Thyroid gland (tissue), 4 donors: Measurements from ENCODE around the gene ELP5. TPM values are rescaled to one million over a fixed set of nuclear protein-coding genes. Genes with fewer than 3 reads are reported as not detected.

Experiments
- DNase-seq, 2 donors: peaks; one replicate each; pipeline ENCODE4 v3.0.0-alpha.2; 2019
- H3K27ac ChIP-seq, 3 donors: fragments of 200-600 bp; sonication (generic); 1 replicate in 2 of 3; 2 replicates in 1 of 3; pipeline ENCODE4 v1.5.1; 2016 to 2019; ENCODE audit warnings: mild to moderate bottlenecking in 1 of 3, moderate library complexity in 1 of 3
- H3K27me3 ChIP-seq: fragments of 200-600 bp; sonication (generic); one replicate; pipeline ENCODE4 v1.5.1; 2019
- H3K36me3 ChIP-seq, 2 donors: fragments of 200-600 bp; sonication (generic); one replicate each; pipeline ENCODE4 v1.5.1; 2016 to 2019
- H3K4me1 ChIP-seq, 2 donors: fragments of 200-600 bp; sonication (generic); one replicate each; pipeline ENCODE4 v1.5.1; 2017 to 2019
- H3K4me3 ChIP-seq, 3 donors: fragments of 200-600 bp; sonication (generic); replicated peaks in 1 of 3; 1 replicate in 2 of 3; 2 replicates in 1 of 3; pipeline ENCODE4 v1.5.1; 2016; ENCODE audit warnings: mild to moderate bottlenecking in 1 of 3
- H3K9me3 ChIP-seq: fragments of 200-600 bp; sonication (generic); one replicate; pipeline ENCODE4 v1.5.1; 2017
- CTCF ChIP-seq, 6 experiments: fragments of 200-600 bp in 3 of 6; fragments of 450-650 bp in 3 of 6; sonication (generic) in 3 of 6; IDR thresholded peaks; one replicate each; pipeline ENCODE4 v1.5.1; 2016 to 2019; ENCODE audit warnings: antibody characterized with exemption in 6 of 6, mild to moderate bottlenecking in 2 of 6, inconsistent platforms in 1 of 6, moderate library complexity in 1 of 6
- POLR2A ChIP-seq, 2 donors: fragments of 450-650 bp; IDR thresholded peaks; one replicate each; pipeline ENCODE4 v1.6.1; 2017; ENCODE audit warnings: antibody characterized with exemption in 2 of 2, mild to moderate bottlenecking in 2 of 2, moderate library complexity in 1 of 2
- WGBS, 2 donors: methylation state at CpG; one replicate each; pipeline ENCODE4 v1.1.5; 2017; 5-methylcytosine and 5-hydroxymethylcytosine counted together
- intact Hi-C: fragments of 100-400 bp; cut with DNase I; formaldehyde crosslinking; loops from one replicate; pipeline ENCODE4 v1.15.1; 2023
- total RNA-seq, 4 donors: library from RNA; depleted of rRNA; stranded (reverse); fragments of >200 nt; gene quantifications; one replicate each; pipeline ENCODE4 v1.2.3, GENCODE V29; 2016

The ELP5 gene
- total RNA-seq, 4 donors from 2014 or later = 27.4 to 49.0 (median 33.0) TPM

GRCh38 chr17:7218758-7219157 lies 33.3 kb upstream of the ELP5 start:
- Histone ChIP-seq H3K27me3 (no peaks in the 10 kb centered on the region), H3K4me3 (no peak overlapping the region), H3K9me3 (no peaks in the 10 kb centered on the region), H3K36me3 (peaks cover 21 to 27% of the 10 kb centered on the region in 2 donors), H3K27ac (peak overlapping the region in 2 of 3 donors; percentile 97 to 98), H3K4me1 (peaks cover 35 to 69% of the 10 kb centered on the region in 2 donors)
- no peak for TF ChIP-seq CTCF (IDR thresholded peaks at IDR 0.05)
- TF ChIP-seq POLR2A (IDR thresholded peaks at IDR 0.05) = no peak
- intact Hi-C loops = no loop called here
- no peak for DNase-seq
- 61 to 71% methylated on average over 6 of the region's 6 CpGs for WGBS, 2 donors

- peaks cover 33 to 67% of the 10 kb centered on the region in 2 donors for H3K4me1 ChIP-seq
- peak overlapping the region in 1 of 3 donors; percentile 97 for H3K4me3 ChIP-seq
- H3K27ac ChIP-seq = peak overlapping the region; percentile 10 to 98 (median 97)
- TF ChIP-seq CTCF (IDR thresholded peaks at IDR 0.05) (peak in 1 of 6 experiments; percentile 3), POLR2A (IDR thresholded peaks at IDR 0.05) (no peak)
- H3K36me3 ChIP-seq = peaks cover 27 to 33% of the 10 kb centered on the region in 2 donors
- 19 to 21% methylated on average over 12 of the region's 12 CpGs for WGBS, 2 donors
- intact Hi-C loops = no loop called here
- H3K9me3 ChIP-seq = no peaks in the 10 kb centered on the region
- H3K27me3 ChIP-seq = no peaks in the 10 kb centered on the region
- DNase-seq = no peak
Measured at GRCh38 chr17:7219229-7219811, 32.7 kb upstream of the ELP5 start.

- no peaks in the 10 kb centered on the region for H3K27me3 ChIP-seq
- peaks cover 34 to 38% of the 10 kb centered on the region in 2 donors for H3K36me3 ChIP-seq
- H3K27ac ChIP-seq = peak within 1 kb of the TSS; percentile 10 to 98 (median 97)
- 0 to 1% methylated on average over 13 to 43 of the region's 63 CpGs for WGBS, 2 donors
- DNase-seq = peak; percentile 90 to 92
- TF ChIP-seq CTCF (IDR thresholded peaks at IDR 0.05) = no peak
- peak in 1 of 2 donors; percentile 90 for TF ChIP-seq POLR2A (IDR thresholded peaks at IDR 0.05)
- intact Hi-C loops = no loop called here
- H3K4me3 ChIP-seq = peak within 1 kb of the TSS; percentile 46 to 97 (median 90)
- H3K4me1 ChIP-seq = peaks cover 28 to 61% of the 10 kb centered on the region in 2 donors
- H3K9me3 ChIP-seq = no peaks in the 10 kb centered on the region
Measured at GRCh38 chr17:7219812-7220592, 32.0 kb upstream of the ELP5 start, which contains the start of the genes ACADVL and DLG4. TSS of gene ACADVL (plus strand) at chr17:7219938. CDS start at chr17:7219985, 47 bp downstream. TSS of gene DLG4 (minus strand) at chr17:7219836.

GRCh38 chr17:7220593-7221277 lies 31.3 kb upstream of the ELP5 start:
- TF ChIP-seq CTCF (IDR thresholded peaks at IDR 0.05) = peak in 3 of 6 experiments; percentile 11 to 24 (median 19)
- no peak for TF ChIP-seq POLR2A (IDR thresholded peaks at IDR 0.05)
- Histone ChIP-seq H3K27ac (peak overlapping the region; percentile 10 to 98 (median 97)), H3K36me3 (peaks cover 41 to 46% of the 10 kb centered on the region in 2 donors), H3K4me1 (peaks cover 24 to 53% of the 10 kb centered on the region in 2 donors), H3K4me3 (peak overlapping the region; percentile 46 to 97 (median 90)), H3K9me3 (no peaks in the 10 kb centered on the region), H3K27me3 (no peaks in the 10 kb centered on the region)
- WGBS, 2 donors = 22 to 28% methylated on average over 10 to 11 of the region's 11 CpGs
- intact Hi-C loops = no loop called here
- peak; percentile 39 to 55 for DNase-seq
